Measurements from ENCODE around the gene GPC5. TPM values are rescaled to one million over a fixed set of nuclear protein-coding genes. Genes with fewer than 3 reads are reported as not detected.

GPC5 gene
- total RNA-seq, 2 experiments from 2014 or later, result 2.4 TPM; not detected in 1

- H3K4me2 ChIP-seq (ENCODE audit: low read length), result no peak overlapping the region
- no peak overlapping the region for H3K27ac ChIP-seq (ENCODE audit: low read depth, low read length, poor library complexity, severe bottlenecking)
- no peaks in the 10 kb centered on the region for H3K9me3 ChIP-seq (ENCODE audit: low read length)
- ChIA-PET POLR2A (interaction anchor here (0.9 to 1.6 kb wide), 5 partner anchors 9 to 53 kb away, joined by 3 to 5 read pairs (median 3); no protein-coding TSS in a partner anchor), CTCF (ENCODE audit: unreplicated experiment) (no interaction called here)
- H4K20me1 ChIP-seq (ENCODE audit: insufficient read depth, low read length), result no peaks in the 10 kb centered on the region
- no peak for DNase-seq (ENCODE audit: low spot score)
- intact Hi-C loops (cut with micrococcal nuclease; ENCODE audit: unreplicated experiment), result no loop called here
- no peak overlapping the region for H2AFZ ChIP-seq (ENCODE audit: low read length)
- BruUV-seq (replicated peaks), result no TSS peak
- TF ChIP-seq, protein P1, sequence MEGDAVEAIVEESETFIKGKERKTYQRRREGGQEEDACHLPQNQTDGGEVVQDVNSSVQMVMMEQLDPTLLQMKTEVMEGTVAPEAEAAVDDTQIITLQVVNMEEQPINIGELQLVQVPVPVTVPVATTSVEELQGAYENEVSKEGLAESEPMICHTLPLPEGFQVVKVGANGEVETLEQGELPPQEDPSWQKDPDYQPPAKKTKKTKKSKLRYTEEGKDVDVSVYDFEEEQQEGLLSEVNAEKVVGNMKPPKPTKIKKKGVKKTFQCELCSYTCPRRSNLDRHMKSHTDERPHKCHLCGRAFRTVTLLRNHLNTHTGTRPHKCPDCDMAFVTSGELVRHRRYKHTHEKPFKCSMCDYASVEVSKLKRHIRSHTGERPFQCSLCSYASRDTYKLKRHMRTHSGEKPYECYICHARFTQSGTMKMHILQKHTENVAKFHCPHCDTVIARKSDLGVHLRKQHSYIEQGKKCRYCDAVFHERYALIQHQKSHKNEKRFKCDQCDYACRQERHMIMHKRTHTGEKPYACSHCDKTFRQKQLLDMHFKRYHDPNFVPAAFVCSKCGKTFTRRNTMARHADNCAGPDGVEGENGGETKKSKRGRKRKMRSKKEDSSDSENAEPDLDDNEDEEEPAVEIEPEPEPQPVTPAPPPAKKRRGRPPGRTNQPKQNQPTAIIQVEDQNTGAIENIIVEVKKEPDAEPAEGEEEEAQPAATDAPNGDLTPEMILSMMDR (conservative IDR thresholded peaks at IDR 0.05; ENCODE audit: low read length), result no peak
- no peak for TF ChIP-seq EZH2phosphoT487 (IDR thresholded peaks at IDR 0.05; ENCODE audit: borderline replicate concordance, low read depth, low read length)
- no peaks in the 10 kb centered on the region for H3K4me1 ChIP-seq (ENCODE audit: insufficient read depth, low read length, poor library complexity, severe bottlenecking)
- H3K79me2 ChIP-seq (ENCODE audit: insufficient read depth, low read depth, low read length), result no peaks in the 10 kb centered on the region
- H3K9me2 ChIP-seq (ENCODE audit: insufficient read depth, low read length), result 0 out of 2 replicates have a peak, but pooled peaks cover 7% of the 10 kb centered on the region
- no peaks in the 10 kb centered on the region for H3K36me3 ChIP-seq (ENCODE audit: insufficient read depth, low read length)
- no peak overlapping the region for H3K4me3 ChIP-seq (ENCODE audit: low read depth, low read length, poor library complexity, severe bottlenecking)
Observed at GRCh38 chr13:91948736-91949135, 550.3 kb downstream of the GPC5 start.

DNA sequence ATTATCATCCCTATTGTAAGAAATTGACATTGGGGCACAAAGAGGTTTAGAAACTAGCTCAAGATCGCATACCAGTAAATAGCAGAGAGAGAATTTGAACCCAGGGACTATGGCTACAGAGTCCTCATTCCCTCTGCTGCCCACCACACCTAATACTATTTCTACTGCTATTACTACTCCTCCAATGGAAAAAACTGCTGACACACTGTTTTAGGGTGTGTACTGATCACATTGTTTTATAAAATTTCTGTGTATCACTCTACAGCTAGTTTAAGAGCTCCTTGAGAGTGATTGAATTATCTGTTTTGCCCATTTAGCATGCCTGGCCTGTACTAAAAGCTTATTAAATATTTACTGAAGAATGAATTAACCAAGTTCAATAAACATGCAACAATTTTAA, 552.4 kb downstream of the GPC5 start:
- H2AFZ ChIP-seq (ENCODE audit: low read length), result no peak overlapping the region
- H3K9me2 ChIP-seq (ENCODE audit: insufficient read depth, low read length), result 0 out of 2 replicates have a peak, but pooled peaks cover 7% of the 10 kb centered on the region
- ChIA-PET POLR2A (interaction anchor here (0.7 to 2.4 kb wide), 12 partner anchors 8 to 112 kb away, joined by 3 to 6 read pairs (median 4); no protein-coding TSS in a partner anchor), CTCF (ENCODE audit: unreplicated experiment) (no interaction called here)
- no peak overlapping the region for H3K4me2 ChIP-seq (ENCODE audit: low read length)
- H3K4me1 ChIP-seq (ENCODE audit: insufficient read depth, low read length, poor library complexity, severe bottlenecking), result no peaks in the 10 kb centered on the region
- BruUV-seq (replicated peaks), result no TSS peak
- no peaks in the 10 kb centered on the region for H3K79me2 ChIP-seq (ENCODE audit: insufficient read depth, low read depth, low read length)
- H3K4me3 ChIP-seq (ENCODE audit: low read depth, low read length, poor library complexity, severe bottlenecking), result no peak overlapping the region
- no peaks in the 10 kb centered on the region for H3K9me3 ChIP-seq (ENCODE audit: low read length)
- intact Hi-C loops (cut with micrococcal nuclease; ENCODE audit: unreplicated experiment), result no loop called here
- no peaks in the 10 kb centered on the region for H4K20me1 ChIP-seq (ENCODE audit: insufficient read depth, low read length)
- TF ChIP-seq, protein P1 (conservative IDR thresholded peaks at IDR 0.05; ENCODE audit: low read length), result no peak
- no peak for TF ChIP-seq EZH2phosphoT487 (IDR thresholded peaks at IDR 0.05; ENCODE audit: borderline replicate concordance, low read depth, low read length)
- no peak overlapping the region for H3K27ac ChIP-seq (ENCODE audit: low read depth, low read length, poor library complexity, severe bottlenecking)
- H3K36me3 ChIP-seq (ENCODE audit: insufficient read depth, low read length), result no peaks in the 10 kb centered on the region
- no peak for DNase-seq (ENCODE audit: low spot score)

DNA sequence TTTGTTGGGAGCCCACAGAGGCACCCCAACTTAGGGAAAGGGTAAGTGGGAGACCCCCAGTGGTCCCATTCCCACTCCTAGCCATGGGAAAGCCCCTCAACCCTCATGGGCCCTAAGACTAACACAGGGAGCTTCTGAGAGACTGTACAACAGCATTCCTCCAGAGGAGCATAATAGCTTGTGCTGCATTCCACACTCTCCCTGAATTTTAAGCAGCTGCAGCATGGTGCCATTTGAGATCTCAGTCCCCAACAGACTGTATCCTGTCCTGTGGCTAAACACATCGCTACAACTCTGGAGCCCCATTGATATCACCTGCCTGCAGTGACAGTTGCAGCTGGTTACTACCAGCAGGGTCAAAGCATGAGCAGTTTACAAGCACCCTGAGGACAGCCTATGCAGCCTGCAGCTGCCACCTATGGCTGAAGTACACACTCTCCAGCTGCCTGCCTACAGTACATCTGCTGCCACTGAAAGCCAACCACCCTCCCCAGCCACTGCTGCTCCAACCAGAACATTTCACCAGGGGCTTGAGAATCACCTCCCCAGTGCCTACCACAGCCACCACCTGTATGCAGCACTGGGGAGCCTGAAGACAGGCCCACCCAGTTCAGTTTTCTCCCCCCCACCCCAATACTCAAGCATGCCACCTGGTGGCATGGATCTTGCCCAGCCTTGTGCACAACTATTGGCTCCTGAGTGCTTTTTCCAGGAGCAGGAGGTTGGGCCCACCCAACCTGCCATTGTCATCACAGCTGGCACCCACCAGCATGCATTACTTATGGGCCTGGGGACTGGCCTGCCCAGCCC, 557.3 kb downstream of the GPC5 start:
- H3K4me3 ChIP-seq (ENCODE audit: low read depth, low read length, poor library complexity, severe bottlenecking), result no peak overlapping the region
- DNase-seq (ENCODE audit: low spot score), result no peak
- 0 out of 2 replicates have a peak, but pooled peaks cover 7% of the 10 kb centered on the region for H3K9me2 ChIP-seq (ENCODE audit: insufficient read depth, low read length)
- no peaks in the 10 kb centered on the region for H3K9me3 ChIP-seq (ENCODE audit: low read length)
- no peaks in the 10 kb centered on the region for H4K20me1 ChIP-seq (ENCODE audit: insufficient read depth, low read length)
- H3K27ac ChIP-seq (ENCODE audit: low read depth, low read length, poor library complexity, severe bottlenecking), result no peak overlapping the region
- ChIA-PET CTCF (ENCODE audit: unreplicated experiment) (no interaction called here), POLR2A (no interaction called here)
- BruUV-seq (replicated peaks), result no TSS peak
- no peak overlapping the region for H2AFZ ChIP-seq (ENCODE audit: low read length)
- no peak for TF ChIP-seq EZH2phosphoT487 (IDR thresholded peaks at IDR 0.05; ENCODE audit: borderline replicate concordance, low read depth, low read length)
- TF ChIP-seq, protein P1 (conservative IDR thresholded peaks at IDR 0.05; ENCODE audit: low read length), result no peak
- H3K4me1 ChIP-seq (ENCODE audit: insufficient read depth, low read length, poor library complexity, severe bottlenecking), result no peaks in the 10 kb centered on the region
- H3K79me2 ChIP-seq (ENCODE audit: insufficient read depth, low read depth, low read length), result no peaks in the 10 kb centered on the region
- no peak overlapping the region for H3K4me2 ChIP-seq (ENCODE audit: low read length)
- intact Hi-C loops (cut with micrococcal nuclease; ENCODE audit: unreplicated experiment), result no loop called here
- no peaks in the 10 kb centered on the region for H3K36me3 ChIP-seq (ENCODE audit: insufficient read depth, low read length)

Data from OCI-LY7 (cell line).